Activated T-helper 2 cell treated with anti-CD3 and anti-CD28 coated beads, Interferon-gamma antibody, Interleukin-2, Interleukin-4, amounts not matched to agents 10 μg/mL and 5 μg/mL and 100 μg/mL, durations not matched to agents 14 hours and 24 hours and 36 hours (primary cell): Measurements from ENCODE around the gene CCDC81. TPM values are rescaled to one million over a fixed set of nuclear protein-coding genes. Genes with fewer than 3 reads are reported as not detected.

ENCODE experiments used
- DNase-seq: peaks from one replicate; pipeline ENCODE4 v3.0.0; 2021; ENCODE audit warnings: low spot score
- H3K27ac Mint-ChIP-seq: one replicate; pipeline ENCODE4 v1.8.0; 2021; ENCODE audit warnings: mixed read lengths
- H3K27me3 Mint-ChIP-seq: one replicate; pipeline ENCODE4 v1.8.0; 2021; ENCODE audit warnings: low read depth, mixed read lengths
- H3K36me3 Mint-ChIP-seq: one replicate; pipeline ENCODE4 v1.8.0; 2021; ENCODE audit warnings: low read depth, mixed read lengths
- H3K4me1 Mint-ChIP-seq: one replicate; pipeline ENCODE4 v1.8.0; 2021; ENCODE audit warnings: low read depth, mixed read lengths
- H3K4me3 Mint-ChIP-seq: one replicate; pipeline ENCODE4 v1.8.0; 2021; ENCODE audit warnings: low read depth, mild to moderate bottlenecking, moderate library complexity, mixed read lengths
- H3K9me3 Mint-ChIP-seq: one replicate; pipeline ENCODE4 v1.8.0; 2021; ENCODE audit warnings: mixed read lengths
- intact Hi-C: fragments of 100-400 bp; cut with micrococcal nuclease; formaldehyde crosslinking; loops from one replicate; pipeline ENCODE4 v1.15.1; 2023
- total RNA-seq: library from RNA; stranded (reverse); gene quantifications from 2 replicates; pipeline ENCODE4 v1.2.3, GENCODE V29; 2022

CCDC81 gene
- total RNA-seq, 1 donor from 2014 or later, result 1.5 TPM

- H3K27me3 Mint-ChIP-seq, result peaks cover 8% of the 10 kb centered on the region
- H3K4me1 Mint-ChIP-seq, result peaks cover 7% of the 10 kb centered on the region
- H3K36me3 Mint-ChIP-seq, result no peaks in the 10 kb centered on the region
- no peak for DNase-seq
- H3K4me3 Mint-ChIP-seq, result no peak overlapping the region
- H3K27ac Mint-ChIP-seq, result no peak overlapping the region
- peaks cover 5% of the 10 kb centered on the region for H3K9me3 Mint-ChIP-seq
- intact Hi-C loops, result no loop called here
Measured at GRCh38 chr11:86370922-86371594, 3.6 kb upstream of the CCDC81 start.

- no peak overlapping the region for H3K4me3 Mint-ChIP-seq
- no peak for DNase-seq
- intact Hi-C loops, result no loop called here
- peaks cover 10% of the 10 kb centered on the region for H3K27me3 Mint-ChIP-seq
- H3K9me3 Mint-ChIP-seq, result peaks cover 8% of the 10 kb centered on the region
- H3K27ac Mint-ChIP-seq, result no peak overlapping the region
- H3K4me1 Mint-ChIP-seq, result peaks cover 7% of the 10 kb centered on the region
- no peaks in the 10 kb centered on the region for H3K36me3 Mint-ChIP-seq
Measured at GRCh38 chr11:86372041-86372440, 2.6 kb upstream of the CCDC81 start.

DNA sequence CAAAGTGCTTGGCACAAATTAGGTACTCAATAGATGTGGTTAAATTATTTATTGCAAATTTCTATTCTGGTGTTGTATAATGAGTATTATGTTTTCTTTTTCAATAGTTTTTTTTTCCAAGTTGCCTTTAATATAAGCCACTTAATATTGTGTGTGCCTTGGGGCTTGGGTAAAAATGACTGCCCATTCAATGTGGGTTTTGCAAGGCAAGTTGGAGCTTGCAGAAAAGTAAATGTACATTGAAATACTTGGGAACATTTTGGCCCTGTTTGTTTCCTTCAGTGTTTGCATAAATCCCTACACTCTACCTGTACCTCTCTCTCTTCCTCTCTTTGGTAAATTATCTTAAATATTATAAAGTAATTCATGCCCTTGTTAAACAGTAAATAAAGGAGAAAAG lies 2.1 kb upstream of the CCDC81 start:
- Mint-ChIP-seq H3K27ac (no peak overlapping the region), H3K36me3 (no peaks in the 10 kb centered on the region), H3K27me3 (peaks cover 9% of the 10 kb centered on the region), H3K4me3 (no peak overlapping the region), H3K9me3 (peaks cover 8% of the 10 kb centered on the region), H3K4me1 (peaks cover 7% of the 10 kb centered on the region)
- intact Hi-C loops, result no loop called here
- DNase-seq, result no peak

GRCh38 chr11:86374069-86374468 lies 618 bp upstream of the CCDC81 start:
- Mint-ChIP-seq H3K27me3 (peaks cover 11% of the 10 kb centered on the region), H3K36me3 (no peaks in the 10 kb centered on the region), H3K27ac (no peak overlapping the region), H3K4me3 (no peak overlapping the region), H3K9me3 (peaks cover 8% of the 10 kb centered on the region), H3K4me1 (peaks cover 7% of the 10 kb centered on the region)
- intact Hi-C loops, result no loop called here
- DNase-seq, result no peak

- H3K27ac Mint-ChIP-seq, result no peak overlapping the region
- H3K4me1 Mint-ChIP-seq, result no peaks in the 10 kb centered on the region
- H3K27me3 Mint-ChIP-seq, result peaks cover 11% of the 10 kb centered on the region
- H3K36me3 Mint-ChIP-seq, result no peaks in the 10 kb centered on the region
- intact Hi-C loops, result no loop called here
- no peak for DNase-seq
- H3K9me3 Mint-ChIP-seq, result peaks cover 6% of the 10 kb centered on the region
- no peak overlapping the region for H3K4me3 Mint-ChIP-seq
Measured at GRCh38 chr11:86377972-86378371, 3.3 kb downstream of the CCDC81 start.

- Mint-ChIP-seq H3K9me3 (peaks cover 6% of the 10 kb centered on the region), H3K27me3 (peaks cover 6% of the 10 kb centered on the region), H3K4me3 (no peak overlapping the region), H3K36me3 (no peaks in the 10 kb centered on the region), H3K27ac (no peak overlapping the region), H3K4me1 (no peaks in the 10 kb centered on the region)
- DNase-seq, result no peak
- intact Hi-C loops, result no loop called here
Measured at GRCh38 chr11:86380295-86381059, 5.8 kb downstream of the CCDC81 start.

DNA sequence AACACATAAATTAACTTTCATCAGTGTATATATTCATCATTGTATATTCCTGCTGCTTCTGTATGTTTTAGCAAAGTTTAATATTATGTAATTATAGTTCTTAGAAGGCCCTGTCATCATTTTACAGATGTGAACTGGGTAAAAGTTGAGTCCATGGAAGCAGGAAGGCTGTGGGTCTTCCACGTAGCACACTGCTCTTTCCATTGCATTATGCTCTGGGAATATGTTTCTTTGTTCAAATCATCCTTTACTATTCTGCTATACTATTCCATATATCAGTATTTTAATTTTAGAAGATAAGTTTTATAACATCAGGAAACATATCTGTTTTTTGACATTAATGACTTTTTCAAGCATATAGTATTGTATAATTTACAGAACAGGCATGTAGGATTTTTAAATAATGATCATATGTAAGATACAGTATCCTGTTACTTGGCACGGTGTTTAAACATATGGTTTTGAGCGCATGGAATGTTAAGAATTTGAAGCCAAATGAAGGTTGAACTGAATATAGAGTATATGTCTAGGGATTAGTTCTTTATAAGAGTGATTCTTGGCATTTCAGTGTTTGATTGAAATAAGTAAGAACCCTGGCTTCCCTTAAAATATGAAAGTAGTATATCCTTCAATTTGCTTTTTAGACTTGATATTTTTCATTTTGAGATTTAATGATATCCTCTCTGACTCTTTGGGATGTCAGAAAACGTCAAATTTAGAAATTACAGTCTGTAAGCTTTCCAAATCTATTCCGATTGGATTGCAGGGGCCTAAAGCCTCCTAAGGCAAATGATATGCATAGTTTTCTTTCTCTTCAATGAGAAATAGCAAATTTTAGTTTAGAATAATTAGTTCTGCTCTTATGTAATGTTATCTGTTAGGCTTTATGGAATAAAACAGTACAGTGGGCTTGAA lies 8.6 kb downstream of the CCDC81 start:
- H3K4me1 Mint-ChIP-seq, result no peaks in the 10 kb centered on the region
- no peaks in the 10 kb centered on the region for H3K9me3 Mint-ChIP-seq
- H3K4me3 Mint-ChIP-seq, result no peak overlapping the region
- H3K27me3 Mint-ChIP-seq, result peaks cover under 1% of the 10 kb centered on the region
- H3K27ac Mint-ChIP-seq, result no peak overlapping the region
- no peaks in the 10 kb centered on the region for H3K36me3 Mint-ChIP-seq
- DNase-seq, result no peak
- intact Hi-C loops, result no loop called here

DNA sequence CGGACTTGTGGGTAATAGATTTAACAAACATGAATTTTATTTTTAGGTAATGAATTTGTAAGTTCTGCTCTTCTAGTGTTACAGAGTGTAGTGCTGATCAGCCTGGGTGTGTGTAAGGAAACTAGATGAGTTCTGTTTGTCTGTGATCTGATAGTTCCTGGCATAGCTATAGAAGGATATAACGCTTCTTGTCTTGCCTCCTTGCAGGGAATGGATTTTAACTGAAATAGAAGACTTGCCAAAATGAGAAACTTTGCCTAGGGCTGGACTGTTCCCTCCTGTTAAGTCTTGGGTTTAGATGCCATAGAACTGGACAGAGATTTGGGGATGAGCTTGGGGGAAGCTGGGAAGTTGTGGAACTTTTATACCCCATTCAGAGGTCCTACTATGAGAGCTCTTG lies 11.6 kb downstream of the CCDC81 start:
- no peak overlapping the region for H3K4me3 Mint-ChIP-seq
- DNase-seq, result no peak
- H3K4me1 Mint-ChIP-seq, result no peaks in the 10 kb centered on the region
- no peaks in the 10 kb centered on the region for H3K36me3 Mint-ChIP-seq
- H3K27ac Mint-ChIP-seq, result no peak overlapping the region
- intact Hi-C loops, result no loop called here
- H3K27me3 Mint-ChIP-seq, result no peaks in the 10 kb centered on the region
- H3K9me3 Mint-ChIP-seq, result no peaks in the 10 kb centered on the region

DNA sequence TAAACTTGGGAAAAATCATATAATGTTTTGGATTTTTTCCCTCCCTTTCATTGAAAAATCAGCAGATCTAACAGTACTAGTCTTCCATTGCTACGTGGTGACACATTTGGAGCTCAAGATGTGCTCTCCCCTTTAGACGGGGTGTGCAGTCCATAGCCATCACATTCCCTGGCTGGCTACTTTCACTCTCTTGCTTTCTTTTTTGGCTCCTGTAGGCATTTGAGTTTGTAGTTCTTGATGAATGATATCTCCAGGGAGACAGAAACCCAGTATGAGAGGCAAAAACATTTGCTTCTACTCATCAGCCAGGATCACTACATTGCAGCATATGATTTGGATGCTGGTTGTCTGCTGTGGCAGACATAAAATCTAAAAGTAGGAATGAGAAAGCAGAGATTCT lies 12.1 kb downstream of the CCDC81 start:
- intact Hi-C loops, result no loop called here
- Mint-ChIP-seq H3K4me3 (no peak overlapping the region), H3K27me3 (no peaks in the 10 kb centered on the region), H3K36me3 (no peaks in the 10 kb centered on the region), H3K4me1 (no peaks in the 10 kb centered on the region), H3K27ac (no peak overlapping the region), H3K9me3 (no peaks in the 10 kb centered on the region)
- no peak for DNase-seq

DNA sequence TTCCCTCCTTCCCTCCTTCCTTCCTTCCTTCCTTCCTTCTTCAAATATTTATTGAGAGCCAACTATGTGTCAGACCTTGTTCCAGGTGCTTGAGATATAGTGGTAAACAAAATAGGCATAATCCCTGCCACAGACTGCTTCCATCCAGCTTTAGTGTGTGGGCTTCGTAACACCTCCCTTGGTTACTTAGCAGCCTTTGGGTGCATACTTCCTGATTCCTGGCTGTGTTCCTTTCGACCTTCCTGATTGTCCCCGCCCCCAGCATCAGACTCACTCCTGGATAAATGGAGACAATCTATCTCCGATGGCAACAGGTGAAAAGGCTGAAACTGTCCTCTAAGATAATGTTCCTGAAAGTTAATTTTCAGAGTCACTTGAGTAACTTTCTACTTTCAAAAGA lies 13.5 kb downstream of the CCDC81 start:
- Mint-ChIP-seq H3K27ac (no peak overlapping the region), H3K9me3 (no peaks in the 10 kb centered on the region), H3K4me3 (no peak overlapping the region), H3K27me3 (no peaks in the 10 kb centered on the region), H3K36me3 (no peaks in the 10 kb centered on the region), H3K4me1 (no peaks in the 10 kb centered on the region)
- DNase-seq, result no peak
- intact Hi-C loops, result no loop called here

GRCh38 chr11:86390487-86390886 lies 15.8 kb downstream of the CCDC81 start:
- no peaks in the 10 kb centered on the region for H3K27me3 Mint-ChIP-seq
- H3K4me1 Mint-ChIP-seq, result no peaks in the 10 kb centered on the region
- intact Hi-C loops, result no loop called here
- no peak overlapping the region for H3K27ac Mint-ChIP-seq
- no peak for DNase-seq
- no peaks in the 10 kb centered on the region for H3K9me3 Mint-ChIP-seq
- no peak overlapping the region for H3K4me3 Mint-ChIP-seq
- no peaks in the 10 kb centered on the region for H3K36me3 Mint-ChIP-seq

DNA sequence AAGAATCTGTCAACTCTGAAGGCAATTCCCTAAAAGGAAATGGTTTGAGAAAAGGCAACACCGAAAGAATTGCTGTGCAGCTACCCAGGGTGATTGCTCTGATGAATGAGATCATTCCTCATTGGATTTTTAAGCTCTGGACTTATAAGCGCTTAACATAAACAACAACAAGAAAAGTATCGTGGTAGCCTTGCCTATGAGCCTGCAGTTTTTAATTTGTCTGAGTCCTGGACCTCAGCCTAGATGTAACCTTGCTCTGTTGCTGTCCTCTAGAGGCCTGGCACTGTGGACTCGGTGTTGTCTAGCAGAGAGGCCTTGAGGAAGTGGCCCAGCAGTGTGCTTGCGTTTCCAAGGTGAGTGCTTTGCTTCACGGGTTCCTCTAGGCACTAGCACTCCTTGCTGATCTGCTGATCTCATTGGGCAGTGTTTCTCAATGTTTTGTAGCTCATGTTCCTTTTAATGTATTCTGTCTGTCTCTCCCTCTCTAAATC lies 20.4 kb downstream of the CCDC81 start:
- no peaks in the 10 kb centered on the region for H3K9me3 Mint-ChIP-seq
- H3K4me3 Mint-ChIP-seq, result no peak overlapping the region
- no peak for DNase-seq
- peaks cover 3% of the 10 kb centered on the region for H3K4me1 Mint-ChIP-seq
- H3K27ac Mint-ChIP-seq, result no peak overlapping the region
- no peaks in the 10 kb centered on the region for H3K36me3 Mint-ChIP-seq
- intact Hi-C loops, result no loop called here
- H3K27me3 Mint-ChIP-seq, result no peaks in the 10 kb centered on the region
